GM12872 (cell line): ENCODE data around the gene NPAS2.

ENCODE experiments used
- TF ChIP-seq, protein P1 (sequence below): IDR thresholded peaks from 3 replicates; pipeline ENCODE4 v1.5.1; 2011; ENCODE audit warnings: low read depth, mild to moderate bottlenecking, low read length, moderate library complexity; ENCODE audit not compliant: insufficient read depth

Gene NPAS2

DNA sequence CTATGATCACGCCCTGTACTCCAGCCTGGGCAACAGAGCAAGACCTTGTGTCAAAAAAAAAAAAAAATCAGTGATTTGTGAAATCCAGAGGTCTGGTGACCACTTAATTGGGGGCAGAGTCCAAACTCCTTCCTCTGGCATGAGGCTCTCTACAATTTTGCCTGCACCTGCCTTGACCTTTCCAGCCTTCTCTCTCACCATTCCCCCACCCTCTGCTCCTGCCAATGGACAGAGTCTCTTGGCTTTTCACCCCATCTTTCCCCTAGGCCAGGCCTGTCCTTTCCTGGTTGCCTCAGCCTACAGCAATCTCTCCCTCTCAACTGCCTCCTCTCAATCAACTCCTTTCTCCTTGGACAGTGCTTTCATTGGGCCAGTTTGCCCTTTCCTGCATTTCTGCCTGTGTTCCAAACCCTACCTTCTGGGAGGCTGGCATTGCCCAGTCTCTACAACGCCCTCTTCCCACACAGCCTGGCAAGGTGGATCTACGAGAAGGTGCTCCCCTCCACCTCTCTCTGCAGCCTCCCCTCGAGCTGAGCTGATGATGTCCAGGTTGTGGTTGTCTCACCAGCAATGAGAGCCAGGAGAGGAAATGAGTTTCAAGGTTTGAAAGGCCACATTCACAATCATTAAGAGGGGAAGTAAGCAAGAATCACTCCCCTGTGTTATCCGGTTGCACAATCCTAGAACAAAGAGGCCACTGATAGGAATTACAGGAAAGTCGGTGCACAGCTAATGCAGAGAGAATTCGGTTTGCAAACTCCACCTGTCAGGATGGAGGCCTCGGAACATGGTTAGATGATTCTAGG is 39.5 kb upstream of the NPAS2 start:
- TF ChIP-seq, protein P1, sequence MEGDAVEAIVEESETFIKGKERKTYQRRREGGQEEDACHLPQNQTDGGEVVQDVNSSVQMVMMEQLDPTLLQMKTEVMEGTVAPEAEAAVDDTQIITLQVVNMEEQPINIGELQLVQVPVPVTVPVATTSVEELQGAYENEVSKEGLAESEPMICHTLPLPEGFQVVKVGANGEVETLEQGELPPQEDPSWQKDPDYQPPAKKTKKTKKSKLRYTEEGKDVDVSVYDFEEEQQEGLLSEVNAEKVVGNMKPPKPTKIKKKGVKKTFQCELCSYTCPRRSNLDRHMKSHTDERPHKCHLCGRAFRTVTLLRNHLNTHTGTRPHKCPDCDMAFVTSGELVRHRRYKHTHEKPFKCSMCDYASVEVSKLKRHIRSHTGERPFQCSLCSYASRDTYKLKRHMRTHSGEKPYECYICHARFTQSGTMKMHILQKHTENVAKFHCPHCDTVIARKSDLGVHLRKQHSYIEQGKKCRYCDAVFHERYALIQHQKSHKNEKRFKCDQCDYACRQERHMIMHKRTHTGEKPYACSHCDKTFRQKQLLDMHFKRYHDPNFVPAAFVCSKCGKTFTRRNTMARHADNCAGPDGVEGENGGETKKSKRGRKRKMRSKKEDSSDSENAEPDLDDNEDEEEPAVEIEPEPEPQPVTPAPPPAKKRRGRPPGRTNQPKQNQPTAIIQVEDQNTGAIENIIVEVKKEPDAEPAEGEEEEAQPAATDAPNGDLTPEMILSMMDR: no peak

DNA sequence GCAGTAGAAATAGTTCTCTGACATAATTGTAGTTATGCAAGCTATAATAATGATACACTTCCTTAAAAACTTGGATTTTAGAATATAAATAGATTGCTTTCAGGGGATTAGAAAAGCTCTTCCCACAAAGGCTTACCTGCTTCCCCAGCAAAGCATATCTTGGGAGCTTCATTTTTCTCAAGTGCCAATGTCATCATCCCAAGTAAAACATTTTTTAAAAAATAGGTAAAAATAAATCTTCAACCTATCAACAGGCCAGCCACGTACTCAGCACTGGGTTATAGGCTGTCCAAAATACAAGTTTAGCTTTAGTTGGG is 39.0 kb upstream of the NPAS2 start:
- TF ChIP-seq, protein P1: no peak

DNA sequence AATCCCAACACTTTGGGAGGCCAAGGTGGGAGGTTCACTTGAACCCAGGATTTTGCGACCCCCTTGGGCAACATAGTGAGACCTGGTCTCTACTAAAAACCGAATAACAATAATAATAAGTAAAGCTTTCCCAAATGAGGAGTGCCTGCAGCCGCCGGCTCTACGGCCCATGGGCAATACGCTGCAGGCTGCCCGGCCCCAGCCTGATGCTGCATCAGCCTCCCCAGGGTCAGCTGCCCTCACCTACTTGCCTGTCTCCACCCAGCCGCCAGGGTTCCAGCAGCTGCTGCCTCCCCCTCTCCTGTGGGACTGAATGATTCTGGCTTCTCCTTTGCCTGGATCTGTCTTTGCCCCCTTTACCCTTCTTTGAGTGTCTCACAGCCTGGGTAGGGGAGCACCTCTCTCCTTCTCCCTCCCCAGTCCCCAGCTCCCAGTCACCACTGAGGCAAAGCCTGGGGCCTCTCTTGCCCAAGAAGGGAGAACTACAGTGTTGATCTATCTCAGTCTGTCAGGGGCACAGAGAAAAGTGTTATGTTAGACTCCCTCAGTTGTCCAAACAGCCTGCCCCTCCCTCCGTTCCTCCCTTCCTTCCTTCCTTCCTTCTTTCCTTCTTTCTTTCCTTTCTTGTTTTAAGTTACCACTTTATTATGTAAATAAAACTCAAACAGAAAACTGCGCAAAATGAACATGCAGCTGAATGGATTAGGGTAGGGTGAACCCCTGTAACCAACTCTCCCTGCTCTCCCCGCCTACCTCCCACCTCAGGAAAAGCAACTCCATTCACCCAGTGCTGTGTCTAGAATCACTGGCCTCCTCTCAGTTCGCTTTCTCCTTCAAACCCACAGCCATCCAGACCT is 38.2 kb upstream of the NPAS2 start:
- TF ChIP-seq, protein P1: no peak

DNA sequence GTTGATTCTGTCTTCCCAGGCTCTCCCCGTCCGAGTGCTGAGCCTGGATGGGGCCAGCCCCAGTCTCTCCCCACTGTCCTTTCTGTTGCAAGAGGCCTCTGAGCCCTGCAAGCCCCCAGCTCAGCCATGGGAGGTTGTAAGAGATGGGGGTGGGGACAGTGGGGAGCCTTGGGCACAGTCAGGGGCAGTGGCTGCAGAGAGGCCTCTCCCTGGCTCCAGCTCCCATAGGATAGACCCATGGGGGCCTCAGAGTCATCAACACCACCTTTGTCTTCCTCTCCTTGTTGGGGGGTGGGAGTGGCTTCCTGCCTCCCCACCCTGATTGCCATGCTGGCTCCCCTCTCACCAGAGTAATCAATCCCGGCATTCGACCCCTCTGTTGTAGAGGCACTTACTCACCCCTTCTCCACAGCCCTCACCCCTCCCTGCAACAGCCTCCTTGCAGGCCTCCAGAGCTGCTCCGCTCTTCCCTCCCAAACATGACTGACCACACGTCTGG is 37.5 kb upstream of the NPAS2 start:
- TF ChIP-seq, protein P1: no peak

DNA sequence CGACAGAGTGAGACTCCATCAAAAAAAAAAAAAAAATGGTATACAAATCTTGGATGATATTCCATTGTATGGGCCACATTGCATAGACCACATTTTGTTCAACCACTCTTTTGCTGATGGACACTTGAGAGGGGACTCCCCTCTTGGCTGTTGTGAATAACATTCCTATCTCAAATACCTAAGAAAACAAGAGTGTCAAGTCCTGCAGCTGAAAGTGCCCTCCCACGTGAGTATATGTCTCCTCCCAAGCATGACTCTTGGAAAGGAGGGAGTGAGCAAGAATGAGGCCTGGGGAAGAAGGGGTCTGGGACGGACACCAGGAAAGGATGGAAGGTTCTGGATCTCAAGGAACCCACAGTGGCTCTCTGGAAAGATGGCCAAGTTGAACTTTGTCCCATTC is 36.0 kb upstream of the NPAS2 start:
- TF ChIP-seq, protein P1: no peak

DNA sequence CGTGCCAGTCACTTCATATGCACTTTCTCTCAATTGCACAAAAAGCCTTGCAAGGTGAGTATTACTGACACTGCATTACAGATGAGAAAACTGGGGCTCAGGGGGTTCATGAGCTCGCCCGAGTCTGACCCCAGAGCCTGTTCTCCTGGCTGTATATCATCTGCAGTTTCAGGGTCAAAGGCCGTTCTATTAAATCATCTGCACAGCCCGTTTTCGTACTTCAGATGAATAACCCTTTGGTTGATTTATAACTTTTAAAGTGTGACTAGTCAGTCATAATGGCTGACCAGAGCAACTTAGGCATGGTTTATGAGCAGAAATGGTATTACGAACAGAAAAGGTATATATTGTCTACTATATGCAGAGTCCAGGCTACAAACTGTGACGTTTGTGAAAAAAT is 35.3 kb upstream of the NPAS2 start:
- TF ChIP-seq, protein P1: no peak

DNA sequence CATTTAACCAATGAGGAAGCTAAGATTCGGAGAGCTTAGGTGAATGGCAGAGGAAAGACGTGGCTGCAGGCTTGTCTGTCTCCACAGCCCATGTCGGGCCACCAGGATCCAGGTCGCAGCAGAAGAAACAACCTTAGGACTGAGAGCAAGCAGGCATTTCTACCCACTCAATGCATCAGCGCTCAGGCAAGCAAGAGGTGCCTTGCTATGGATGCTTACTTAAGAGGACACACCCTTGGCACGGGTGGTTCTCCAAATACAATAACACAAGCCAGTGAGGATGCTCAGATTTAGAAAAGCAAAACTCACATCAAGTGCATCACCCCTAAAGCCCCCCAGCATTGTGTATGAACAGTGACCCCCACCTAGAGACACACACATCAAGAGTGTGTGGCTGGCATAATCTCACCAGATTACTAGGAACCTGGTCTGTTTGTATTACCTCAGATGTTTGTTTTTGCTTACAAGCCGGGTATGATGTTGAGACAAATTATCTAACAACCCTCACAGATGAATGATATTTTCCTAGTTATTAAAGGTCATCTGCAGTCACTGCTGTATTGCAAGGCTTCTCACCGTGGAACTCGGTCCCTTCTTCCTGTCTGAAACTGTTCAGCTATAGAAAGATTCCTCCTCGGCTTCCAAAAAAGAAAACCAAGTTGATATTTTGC is 34.2 kb upstream of the NPAS2 start:
- TF ChIP-seq, protein P1: no peak
